ENCODE data around the gene PRRG2. TPM values are rescaled to one million over a fixed set of nuclear protein-coding genes. Genes with fewer than 3 reads are reported as not detected.

PRRG2 gene
- total RNA-seq, 1 donor from 2014 or later: not detected

DNA sequence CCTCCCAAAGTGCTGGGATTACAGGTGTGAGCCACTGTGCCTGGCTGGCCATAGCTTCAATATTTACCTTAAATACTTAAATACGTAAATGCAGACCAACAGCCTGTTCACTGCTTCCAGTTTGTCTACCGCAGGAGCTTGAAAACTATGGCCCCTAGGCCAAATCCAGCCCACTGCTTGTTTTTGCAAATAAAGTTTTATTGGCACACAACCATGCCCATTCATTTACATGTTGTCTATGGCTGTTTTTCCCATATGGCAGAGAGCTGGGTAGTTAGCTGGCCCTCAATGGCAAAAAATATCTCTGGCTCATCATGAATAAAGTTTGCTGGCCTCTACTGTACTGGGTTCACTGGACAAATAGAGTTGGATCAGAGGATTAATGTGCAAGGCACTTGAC, 21.7 kb downstream of the PRRG2 start:
- Histone ChIP-seq H3K27me3 (no peaks in the 10 kb centered on the region), H3K4me3 (no peak overlapping the region), H3K36me3 (peaks cover 66 to 86% of the 10 kb centered on the region in 2 donors), H3K9me3 (no peaks in the 10 kb centered on the region), H3K27ac (no peak overlapping the region), H3K4me1 (no peaks in the 10 kb centered on the region)
- TF ChIP-seq, protein P1, sequence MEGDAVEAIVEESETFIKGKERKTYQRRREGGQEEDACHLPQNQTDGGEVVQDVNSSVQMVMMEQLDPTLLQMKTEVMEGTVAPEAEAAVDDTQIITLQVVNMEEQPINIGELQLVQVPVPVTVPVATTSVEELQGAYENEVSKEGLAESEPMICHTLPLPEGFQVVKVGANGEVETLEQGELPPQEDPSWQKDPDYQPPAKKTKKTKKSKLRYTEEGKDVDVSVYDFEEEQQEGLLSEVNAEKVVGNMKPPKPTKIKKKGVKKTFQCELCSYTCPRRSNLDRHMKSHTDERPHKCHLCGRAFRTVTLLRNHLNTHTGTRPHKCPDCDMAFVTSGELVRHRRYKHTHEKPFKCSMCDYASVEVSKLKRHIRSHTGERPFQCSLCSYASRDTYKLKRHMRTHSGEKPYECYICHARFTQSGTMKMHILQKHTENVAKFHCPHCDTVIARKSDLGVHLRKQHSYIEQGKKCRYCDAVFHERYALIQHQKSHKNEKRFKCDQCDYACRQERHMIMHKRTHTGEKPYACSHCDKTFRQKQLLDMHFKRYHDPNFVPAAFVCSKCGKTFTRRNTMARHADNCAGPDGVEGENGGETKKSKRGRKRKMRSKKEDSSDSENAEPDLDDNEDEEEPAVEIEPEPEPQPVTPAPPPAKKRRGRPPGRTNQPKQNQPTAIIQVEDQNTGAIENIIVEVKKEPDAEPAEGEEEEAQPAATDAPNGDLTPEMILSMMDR (IDR thresholded peaks at IDR 0.05): no peak
- DNase-seq (ENCODE audit: low spot score in 2 of 2): no peak
- intact Hi-C loops (cut with DNase I): no loop called here

GRCh38 chr19:49605605-49606004, 24.5 kb downstream of the PRRG2 start:
- peaks cover 70 to 87% of the 10 kb centered on the region in 2 donors for H3K36me3 ChIP-seq
- no peaks in the 10 kb centered on the region for H3K4me1 ChIP-seq
- peak overlapping the region in 1 of 2 donors; percentile 27 for H3K27ac ChIP-seq
- no peak for DNase-seq (ENCODE audit: low spot score in 2 of 2)
- no peaks in the 10 kb centered on the region for H3K27me3 ChIP-seq
- TF ChIP-seq, protein P1 (IDR thresholded peaks at IDR 0.05): no peak
- no peaks in the 10 kb centered on the region for H3K9me3 ChIP-seq
- H3K4me3 ChIP-seq: no peak overlapping the region
- intact Hi-C loops (cut with DNase I): no loop called here

DNA sequence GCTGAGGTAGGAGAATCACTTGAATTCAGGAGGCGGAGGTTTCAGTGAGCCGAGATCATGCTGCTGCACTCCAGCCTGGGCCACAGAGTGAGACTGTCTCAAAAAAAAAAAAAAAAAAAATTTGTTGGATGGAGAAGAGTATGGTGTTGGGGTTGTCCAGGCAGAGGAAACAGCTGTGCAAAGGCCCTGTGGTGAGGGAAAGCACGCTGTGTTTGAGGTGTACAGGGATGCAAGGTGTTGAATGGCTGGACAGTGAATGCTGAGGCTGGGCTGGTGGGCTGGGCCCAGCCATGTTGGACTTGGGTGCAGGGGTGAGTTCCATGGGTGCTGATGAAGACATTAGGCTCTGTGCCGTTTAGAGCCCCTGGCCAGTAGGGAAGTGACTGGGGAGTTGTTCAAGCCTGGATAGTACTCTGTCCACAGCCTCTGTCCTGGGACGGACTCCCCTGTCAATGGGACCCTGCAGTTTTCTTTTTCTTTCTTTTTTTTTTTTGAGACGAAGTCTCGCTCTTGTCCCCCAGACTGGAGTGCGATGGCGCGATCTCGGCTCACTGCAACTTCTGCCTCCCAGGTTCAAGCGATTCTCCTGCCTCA, 28.5 kb downstream of the PRRG2 start:
- peaks cover 41 to 53% of the 10 kb centered on the region in 2 donors for H3K36me3 ChIP-seq
- no peak overlapping the region for H3K27ac ChIP-seq
- intact Hi-C loops (cut with DNase I): no loop called here
- no peaks in the 10 kb centered on the region for H3K9me3 ChIP-seq
- no peaks in the 10 kb centered on the region for H3K27me3 ChIP-seq
- H3K4me1 ChIP-seq: no peaks in the 10 kb centered on the region
- DNase-seq (ENCODE audit: low spot score in 2 of 2): no peak
- H3K4me3 ChIP-seq: no peak overlapping the region
- TF ChIP-seq, protein P1 (IDR thresholded peaks at IDR 0.05): no peak

- no peaks in the 10 kb centered on the region for H3K9me3 ChIP-seq
- peaks cover 53 to 55% of the 10 kb centered on the region in 2 donors for H3K36me3 ChIP-seq
- H3K4me1 ChIP-seq: no peaks in the 10 kb centered on the region
- intact Hi-C loops (cut with DNase I): no loop called here
- peak overlapping the region in 1 of 2 donors; percentile 26 for H3K27ac ChIP-seq
- no peaks in the 10 kb centered on the region for H3K27me3 ChIP-seq
- no peak overlapping the region for H3K4me3 ChIP-seq
- TF ChIP-seq, protein P1 (IDR thresholded peaks at IDR 0.05): no peak
- no peak for DNase-seq (ENCODE audit: low spot score in 2 of 2)
Observed at GRCh38 chr19:49613374-49613773, 32.3 kb downstream of the PRRG2 start.

DNA sequence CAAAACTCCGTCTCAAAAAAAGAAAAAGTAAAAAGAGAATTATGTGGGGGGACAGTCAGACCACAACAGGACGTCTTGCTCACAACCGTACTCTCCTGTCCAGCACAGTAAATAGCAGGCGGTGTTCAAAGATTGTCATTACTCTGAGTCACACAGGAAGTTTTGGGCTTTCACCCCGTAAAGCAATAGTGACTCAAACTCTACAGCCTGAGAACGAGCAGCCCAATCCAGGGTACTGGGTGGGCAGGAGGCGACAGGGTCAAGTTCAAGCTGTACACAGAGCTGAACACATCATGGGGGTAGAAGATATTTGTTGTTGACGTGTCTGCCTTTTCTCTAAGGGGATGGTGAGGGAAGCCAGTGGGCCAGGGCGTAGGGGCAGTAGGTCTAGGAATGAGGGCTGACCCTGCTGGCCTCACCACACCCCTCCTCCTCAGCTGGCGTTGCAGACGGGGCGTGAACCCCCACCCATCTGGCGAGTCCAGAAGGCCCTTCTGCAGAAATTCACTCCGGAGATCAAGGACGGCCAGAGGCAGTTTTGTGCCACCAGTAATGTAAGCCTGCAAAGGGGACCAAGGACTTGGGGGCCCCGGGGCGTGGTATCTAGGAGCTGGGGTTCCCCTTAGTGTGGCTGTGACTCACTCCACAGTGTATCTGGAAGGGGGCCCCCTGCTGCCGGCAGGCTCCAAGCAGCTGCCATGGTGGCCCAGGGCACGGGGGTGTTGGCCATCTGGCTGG, 33.1 kb downstream of the PRRG2 start:
- H3K4me3 ChIP-seq: no peak overlapping the region
- intact Hi-C loops (cut with DNase I): no loop called here
- no peaks in the 10 kb centered on the region for H3K9me3 ChIP-seq
- no peaks in the 10 kb centered on the region for H3K27me3 ChIP-seq
- no peaks in the 10 kb centered on the region for H3K4me1 ChIP-seq
- TF ChIP-seq, protein P1 (IDR thresholded peaks at IDR 0.05): no peak
- H3K36me3 ChIP-seq: peaks cover 52 to 55% of the 10 kb centered on the region in 2 donors
- H3K27ac ChIP-seq: peak overlapping the region in 1 of 2 donors; percentile 26
- no peak for DNase-seq (ENCODE audit: low spot score in 2 of 2)
